WTC11 (cell line): Measurements from ENCODE around the gene PIP4K2A.

Experiments
- CTCF ChIP-seq: fragments of 200-600 bp; IDR thresholded peaks from 2 replicates; pipeline ENCODE4 v1.8.0; 2022; ENCODE audit warnings: antibody characterized with exemption
- E2F4 ChIP-seq: sonication (generic); formaldehyde crosslinking; IDR thresholded peaks from 2 replicates; pipeline ENCODE4 v1.8.1; 2022; ENCODE audit warnings: low read depth, mild to moderate bottlenecking, moderate library complexity, missing genetic modification reagents, borderline replicate concordance
- IRF1 ChIP-seq: sonication (generic); formaldehyde crosslinking; IDR thresholded peaks from 2 replicates; pipeline ENCODE4 v1.8.0; 2023; ENCODE audit warnings: missing genetic modification reagents
- MAX ChIP-seq: sonication (generic); formaldehyde crosslinking; IDR thresholded peaks from 2 replicates; pipeline ENCODE4 v1.8.0; 2022; ENCODE audit warnings: mild to moderate bottlenecking, missing genetic modification reagents
- MLX ChIP-seq: sonication (generic); formaldehyde crosslinking; IDR thresholded peaks from 2 replicates; pipeline ENCODE4 v1.8.1; 2023; ENCODE audit warnings: mild to moderate bottlenecking, missing genetic modification reagents, moderate library complexity
- PRDM15 ChIP-seq: sonication (generic); formaldehyde crosslinking; IDR thresholded peaks from 2 replicates; pipeline ENCODE4 v1.8.0; 2022; ENCODE audit warnings: missing genetic modification reagents
- SOX15 ChIP-seq: fragments of 250-450 bp; sonication (Bioruptor Pico); IDR thresholded peaks from 2 replicates; pipeline ENCODE4 v1.9.0; 2021; ENCODE audit warnings: mild to moderate bottlenecking

- TF ChIP-seq SOX15 (CRISPR knock-in tag): no peak
- no peak for TF ChIP-seq CTCF
- TF ChIP-seq MAX: no peak
- no peak for TF ChIP-seq IRF1 (CRISPR knock-in tag)
- no peak for TF ChIP-seq E2F4 (CRISPR knock-in tag)
- no peak for TF ChIP-seq MLX (CRISPR knock-in tag)
- no peak for TF ChIP-seq PRDM15 (CRISPR knock-in tag)
These were observed 29.7 kb downstream of the PIP4K2A start for GRCh38 chr10:22684699-22685098.
